Measurements from ENCODE around the gene TDRD3. TPM values are rescaled to one million over a fixed set of nuclear protein-coding genes. Genes with fewer than 3 reads are reported as not detected.

Gene TDRD3
- total and polyA plus RNA-seq, 2 donors from 2014 or later: 14.9 to 42.2 TPM

DNA sequence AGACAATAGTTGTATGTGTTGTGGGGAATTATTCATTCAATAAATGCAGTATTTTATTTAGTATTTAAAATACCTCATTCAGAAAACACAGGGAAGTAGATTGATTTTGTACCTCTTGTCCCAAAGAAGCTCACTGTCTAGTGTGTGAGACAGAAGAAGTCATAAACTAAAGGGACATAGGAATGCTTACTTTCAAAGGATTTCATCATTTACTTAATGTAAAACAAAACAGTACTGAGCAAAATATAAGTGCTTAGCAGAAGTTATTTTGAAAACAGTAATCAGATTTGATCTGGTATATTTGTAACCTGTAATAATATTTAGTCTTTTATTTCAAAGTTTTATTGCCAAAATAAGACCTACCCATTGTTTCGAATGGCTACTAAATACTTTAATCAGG is 117.9 kb downstream of the TDRD3 start:
- FAIRE-seq (no peak), DNase-seq (no peak)
- no peaks in the 10 kb centered on the region for H3K27me3 ChIP-seq (ENCODE audit: control insufficient read depth, insufficient read depth, low read length)
- H3K36me3 ChIP-seq (ENCODE audit: control insufficient read depth in 2 of 3, insufficient read depth in 3 of 3, low read length in 3 of 3): peaks cover 0 to 8% (median 0%) of the 10 kb centered on the region in 3 donors
- H3K27ac ChIP-seq (ENCODE audit: low read depth in 2 of 2, low read length in 2 of 2): no peak overlapping the region
- intact Hi-C loops (cut with DNase I): no loop called here
- H3K4me1 ChIP-seq (ENCODE audit: control insufficient read depth in 2 of 3, insufficient read depth in 2 of 3, low read depth in 1 of 3, low read length in 3 of 3): no peaks in the 10 kb centered on the region
- TF ChIP-seq, protein P1, sequence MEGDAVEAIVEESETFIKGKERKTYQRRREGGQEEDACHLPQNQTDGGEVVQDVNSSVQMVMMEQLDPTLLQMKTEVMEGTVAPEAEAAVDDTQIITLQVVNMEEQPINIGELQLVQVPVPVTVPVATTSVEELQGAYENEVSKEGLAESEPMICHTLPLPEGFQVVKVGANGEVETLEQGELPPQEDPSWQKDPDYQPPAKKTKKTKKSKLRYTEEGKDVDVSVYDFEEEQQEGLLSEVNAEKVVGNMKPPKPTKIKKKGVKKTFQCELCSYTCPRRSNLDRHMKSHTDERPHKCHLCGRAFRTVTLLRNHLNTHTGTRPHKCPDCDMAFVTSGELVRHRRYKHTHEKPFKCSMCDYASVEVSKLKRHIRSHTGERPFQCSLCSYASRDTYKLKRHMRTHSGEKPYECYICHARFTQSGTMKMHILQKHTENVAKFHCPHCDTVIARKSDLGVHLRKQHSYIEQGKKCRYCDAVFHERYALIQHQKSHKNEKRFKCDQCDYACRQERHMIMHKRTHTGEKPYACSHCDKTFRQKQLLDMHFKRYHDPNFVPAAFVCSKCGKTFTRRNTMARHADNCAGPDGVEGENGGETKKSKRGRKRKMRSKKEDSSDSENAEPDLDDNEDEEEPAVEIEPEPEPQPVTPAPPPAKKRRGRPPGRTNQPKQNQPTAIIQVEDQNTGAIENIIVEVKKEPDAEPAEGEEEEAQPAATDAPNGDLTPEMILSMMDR (IDR thresholded peaks at IDR 0.05; ENCODE audit: borderline replicate concordance, extremely low read depth, insufficient read depth): no peak
- no peak overlapping the region for H3K9ac ChIP-seq (ENCODE audit: low read length in 3 of 3)
- H3K4me3 ChIP-seq (ENCODE audit: low read length in 3 of 3): no peak overlapping the region
- no peaks in the 10 kb centered on the region for H3K9me3 ChIP-seq (ENCODE audit: control insufficient read depth in 2 of 3, insufficient read depth in 1 of 3, low read length in 3 of 3)

DNA sequence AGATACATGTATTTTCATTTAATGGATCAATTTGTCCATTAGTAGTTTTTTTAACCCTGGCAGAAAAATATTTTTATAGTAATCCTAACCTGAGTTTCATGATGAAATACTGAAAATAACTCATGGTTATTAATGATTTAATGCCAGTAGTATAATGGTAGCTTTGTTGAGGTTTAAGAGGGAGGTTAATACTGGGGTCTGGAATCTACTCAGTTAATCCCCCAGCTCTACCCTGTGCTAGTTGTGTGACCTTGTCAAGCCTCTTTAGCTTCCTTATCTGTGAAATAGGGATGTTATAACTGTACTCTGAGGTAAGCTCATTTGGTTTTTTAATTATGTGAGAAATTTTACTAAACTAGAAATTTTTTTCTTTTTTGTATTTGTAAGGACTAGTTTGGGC is 122.5 kb downstream of the TDRD3 start:
- Histone ChIP-seq H3K27me3 (ENCODE audit: control insufficient read depth, insufficient read depth, low read length) (no peaks in the 10 kb centered on the region), H3K4me3 (ENCODE audit: low read length in 3 of 3) (no peak overlapping the region), H3K27ac (ENCODE audit: low read depth in 2 of 2, low read length in 2 of 2) (no peak overlapping the region), H3K9me3 (ENCODE audit: control insufficient read depth in 2 of 3, insufficient read depth in 1 of 3, low read length in 3 of 3) (no peaks in the 10 kb centered on the region), H3K9ac (ENCODE audit: low read length in 3 of 3) (no peak overlapping the region), H3K4me1 (ENCODE audit: control insufficient read depth in 2 of 3, insufficient read depth in 2 of 3, low read depth in 1 of 3, low read length in 3 of 3) (no peaks in the 10 kb centered on the region), H3K36me3 (ENCODE audit: control insufficient read depth in 2 of 3, insufficient read depth in 3 of 3, low read length in 3 of 3) (peaks cover 0 to 3% (median 0%) of the 10 kb centered on the region in 3 donors)
- DNase-seq (no peak), FAIRE-seq (no peak)
- TF ChIP-seq, protein P1 (IDR thresholded peaks at IDR 0.05; ENCODE audit: borderline replicate concordance, extremely low read depth, insufficient read depth): no peak
- intact Hi-C loops (cut with DNase I): no loop called here

DNA sequence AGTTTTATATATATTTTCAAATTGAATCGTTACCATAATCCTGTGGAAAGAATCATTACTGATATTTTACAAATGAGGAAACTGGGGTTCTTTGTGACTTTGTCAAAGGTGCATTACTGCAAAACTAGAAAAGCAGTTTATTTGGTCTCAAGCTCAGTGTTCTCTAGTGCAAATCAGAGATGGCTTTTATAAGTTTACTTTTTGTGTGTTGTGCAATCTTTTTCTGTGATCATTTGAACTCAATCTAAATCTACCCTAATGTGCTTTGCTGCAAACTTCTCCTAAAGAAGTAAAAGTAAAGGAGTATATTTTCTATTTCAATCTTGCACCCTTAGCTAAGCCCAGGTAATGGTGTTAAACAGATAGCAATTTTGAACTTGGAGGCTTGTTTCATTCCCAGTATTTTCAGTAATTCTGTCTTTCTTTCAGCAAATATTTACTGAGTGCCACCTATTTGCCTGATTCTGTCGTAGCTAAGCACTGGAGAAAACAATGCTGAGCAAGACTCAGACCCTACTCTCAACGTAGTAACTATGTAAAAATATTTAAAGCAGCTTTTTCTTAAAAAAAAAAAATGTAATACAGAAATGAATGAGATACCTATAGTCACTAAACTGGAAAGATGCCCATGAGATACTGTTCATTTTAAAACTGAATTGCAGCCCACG is 124.0 kb downstream of the TDRD3 start:
- H3K4me3 ChIP-seq (ENCODE audit: low read length in 3 of 3): no peak overlapping the region
- no peak overlapping the region for H3K9ac ChIP-seq (ENCODE audit: low read length in 3 of 3)
- H3K27ac ChIP-seq (ENCODE audit: low read depth in 2 of 2, low read length in 2 of 2): no peak overlapping the region
- FAIRE-seq: no peak
- H3K9me3 ChIP-seq (ENCODE audit: control insufficient read depth in 2 of 3, insufficient read depth in 1 of 3, low read length in 3 of 3): no peaks in the 10 kb centered on the region
- TF ChIP-seq, protein P1 (IDR thresholded peaks at IDR 0.05; ENCODE audit: borderline replicate concordance, extremely low read depth, insufficient read depth): no peak
- H3K27me3 ChIP-seq (ENCODE audit: control insufficient read depth, insufficient read depth, low read length): no peaks in the 10 kb centered on the region
- H3K4me1 ChIP-seq (ENCODE audit: control insufficient read depth in 2 of 3, insufficient read depth in 2 of 3, low read depth in 1 of 3, low read length in 3 of 3): no peaks in the 10 kb centered on the region
- no peak for DNase-seq
- peaks cover 0 to 3% (median 0%) of the 10 kb centered on the region in 3 donors for H3K36me3 ChIP-seq (ENCODE audit: control insufficient read depth in 2 of 3, insufficient read depth in 3 of 3, low read length in 3 of 3)
- intact Hi-C loops (cut with DNase I): no loop called here

All from kidney (tissue), 14 donors.